Measurements from ENCODE around the gene BRIP1.

DNA sequence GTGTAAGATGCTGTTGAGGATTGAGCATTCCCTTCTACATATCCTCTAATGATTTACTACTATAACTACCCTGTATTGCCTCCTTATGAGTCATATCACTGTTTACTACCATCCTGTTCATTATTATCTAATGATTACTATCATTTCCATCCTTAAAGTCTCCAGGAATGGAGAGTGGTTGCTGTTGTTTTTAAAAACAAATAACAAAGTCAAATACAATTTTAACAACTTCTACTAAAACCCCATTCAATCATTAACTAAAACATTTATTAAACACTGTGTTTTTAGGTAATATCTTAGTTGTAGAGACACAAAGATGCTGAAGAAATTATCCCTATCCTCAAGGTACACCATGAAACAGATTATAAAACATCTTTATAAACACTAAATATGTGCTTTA is 126.9 kb downstream of the BRIP1 start:
- TF ChIP-seq EZH2 (IDR thresholded peaks at IDR 0.05; ENCODE audit: insufficient read depth, poor library complexity, severe bottlenecking) (no peak), EZH2phosphoT487 (IDR thresholded peaks at IDR 0.05; ENCODE audit: insufficient read depth, low read depth) (no peak)

All from GM23248 (cell line).